ENCODE measurements around the gene HAND2.

Gene HAND2

GRCh38 chr4:173529477-173530325 lies at the start of gene HAND2:
TSS of gene HAND2 (minus strand) at chr4:173530229. CDS start at chr4:173529289, 940 bp downstream.
- no peak for DNase-seq

- DNase-seq, result no peak
Observed at GRCh38 chr4:173578956-173579355, 48.9 kb upstream of the HAND2 start.

GRCh38 chr4:173577963-173578362 lies 47.9 kb upstream of the HAND2 start:
- no peak for DNase-seq

- no peak for DNase-seq
Observed at GRCh38 chr4:173575482-173576152, 45.6 kb upstream of the HAND2 start.

- no peak for DNase-seq
Observed at GRCh38 chr4:173573725-173574124, 43.7 kb upstream of the HAND2 start.

GRCh38 chr4:173573286-173573685 lies 43.3 kb upstream of the HAND2 start:
- DNase-seq, result no peak

- no peak for DNase-seq
Observed at GRCh38 chr4:173572493-173573129, 42.6 kb upstream of the HAND2 start.

GRCh38 chr4:173571620-173572019 lies 41.6 kb upstream of the HAND2 start:
- no peak for DNase-seq

- no peak for DNase-seq
Observed at GRCh38 chr4:173565281-173565680, 35.3 kb upstream of the HAND2 start.

- no peak for DNase-seq
Observed at GRCh38 chr4:173564461-173564860, 34.4 kb upstream of the HAND2 start.

- no peak for DNase-seq
Observed at GRCh38 chr4:173560896-173561295, 30.9 kb upstream of the HAND2 start.

GRCh38 chr4:173556398-173557131 lies 26.5 kb upstream of the HAND2 start:
- DNase-seq, result no peak

- no peak for DNase-seq
Observed at GRCh38 chr4:173547889-173548288, 17.9 kb upstream of the HAND2 start.

- DNase-seq, result no peak
Observed at GRCh38 chr4:173546776-173547175, 16.7 kb upstream of the HAND2 start.

- no peak for DNase-seq
Observed at GRCh38 chr4:173545440-173545839, 15.4 kb upstream of the HAND2 start.

GRCh38 chr4:173543266-173543665 lies 13.2 kb upstream of the HAND2 start:
- no peak for DNase-seq

GRCh38 chr4:173539986-173540385 lies 10.0 kb upstream of the HAND2 start:
- no peak for DNase-seq

GRCh38 chr4:173538909-173539445 lies 8.9 kb upstream of the HAND2 start:
- no peak for DNase-seq

- no peak for DNase-seq
Observed at GRCh38 chr4:173538148-173538908, 8.3 kb upstream of the HAND2 start.

- no peak for DNase-seq
Observed at GRCh38 chr4:173537613-173538147, 7.7 kb upstream of the HAND2 start.

- DNase-seq, result no peak
Observed at GRCh38 chr4:173536808-173537429, 6.9 kb upstream of the HAND2 start.
